ENCODE data around the gene RYR1.

DNA sequence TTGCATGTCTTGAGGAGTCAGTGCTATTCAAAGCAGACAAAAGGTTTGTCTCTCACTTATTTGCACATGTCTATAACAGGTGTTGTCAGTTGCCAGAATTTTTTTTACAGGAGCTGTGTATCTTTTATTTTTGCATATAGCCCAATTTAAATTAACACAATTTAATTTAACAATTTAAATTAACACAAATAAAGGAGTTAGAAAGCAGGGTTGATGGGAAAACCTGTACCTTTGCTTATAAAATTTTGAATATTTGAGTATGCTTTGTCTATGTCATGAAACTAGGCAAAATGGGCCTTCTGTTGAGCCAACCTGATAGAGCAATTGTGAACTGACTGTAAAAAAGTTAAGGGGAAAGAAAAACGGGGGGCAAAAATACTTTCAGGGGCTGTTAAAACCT is 106.3 kb downstream of the RYR1 start:
- TF ChIP-seq EZH2 (IDR thresholded peaks at IDR 0.05; ENCODE audit: insufficient read depth, low read length), result no peak
- TF ChIP-seq, protein P1, sequence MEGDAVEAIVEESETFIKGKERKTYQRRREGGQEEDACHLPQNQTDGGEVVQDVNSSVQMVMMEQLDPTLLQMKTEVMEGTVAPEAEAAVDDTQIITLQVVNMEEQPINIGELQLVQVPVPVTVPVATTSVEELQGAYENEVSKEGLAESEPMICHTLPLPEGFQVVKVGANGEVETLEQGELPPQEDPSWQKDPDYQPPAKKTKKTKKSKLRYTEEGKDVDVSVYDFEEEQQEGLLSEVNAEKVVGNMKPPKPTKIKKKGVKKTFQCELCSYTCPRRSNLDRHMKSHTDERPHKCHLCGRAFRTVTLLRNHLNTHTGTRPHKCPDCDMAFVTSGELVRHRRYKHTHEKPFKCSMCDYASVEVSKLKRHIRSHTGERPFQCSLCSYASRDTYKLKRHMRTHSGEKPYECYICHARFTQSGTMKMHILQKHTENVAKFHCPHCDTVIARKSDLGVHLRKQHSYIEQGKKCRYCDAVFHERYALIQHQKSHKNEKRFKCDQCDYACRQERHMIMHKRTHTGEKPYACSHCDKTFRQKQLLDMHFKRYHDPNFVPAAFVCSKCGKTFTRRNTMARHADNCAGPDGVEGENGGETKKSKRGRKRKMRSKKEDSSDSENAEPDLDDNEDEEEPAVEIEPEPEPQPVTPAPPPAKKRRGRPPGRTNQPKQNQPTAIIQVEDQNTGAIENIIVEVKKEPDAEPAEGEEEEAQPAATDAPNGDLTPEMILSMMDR (IDR thresholded peaks at IDR 0.05; ENCODE audit: insufficient read depth, low read depth, low read length), result no peak

All from astrocyte (in vitro differentiated cells and primary cell).